Renal pelvis (tissue), 12 donors: Measurements from ENCODE around the gene DEPDC5. TPM values are rescaled to one million over a fixed set of nuclear protein-coding genes. Genes with fewer than 3 reads are reported as not detected.
A peak's percentile ranks its signal among the peaks of the same experiment; 100 is the strongest.
"Not testable (repeated sequence)": the region's sequence is repeated elsewhere in the genome, so short reads cannot be mapped to it uniquely, and the experiment has no call there.

Experiments
- DNase-seq: peaks from one replicate; pipeline ENCODE4 v3.0.0-alpha.2; 2013
- long read RNA-seq, 16 experiments: transcript quantifications; one replicate each; lab custom pipeline, GENCODE V29; 2026
- polyA plus RNA-seq, 3 donors: library from polyadenylated mRNA; unstranded; fragments of 120-200 nt; gene quantifications; one replicate each; pipeline ENCODE4 v1.2.1, GENCODE V29; 2013; ENCODE audit not compliant: insufficient read length in 3 of 3

DEPDC5 gene
- 10 to 100 TPM; 14.2 to 18.3 (median 18.2) TPM for polyA plus RNA-seq
- long read RNA-seq, donor 1, result 0 reads
- long read RNA-seq, donor 2, result 0 reads
- long read RNA-seq, donor 3, result 0 reads
- long read RNA-seq, donor 4, result 0 reads
- long read RNA-seq, donor 5, result 0 reads
- long read RNA-seq, donor 6, result 0 reads
- long read RNA-seq, donor 7, result 0 reads
- long read RNA-seq, donor 8, result 0 reads
- long read RNA-seq, donor 9, result 0 reads
- long read RNA-seq, donor 10, partial matches to known transcripts, result 0 of 1 reads
- long read RNA-seq, donor 10, other reads (novel, unspliced or antisense), result 0 of 1 reads
- long read RNA-seq, donor 11, result 0 reads
- long read RNA-seq, donor 12, full-length matches to known transcripts, result 2 of 2 reads
- long read RNA-seq, donor 12, partial matches to known transcripts, result 0 of 2 reads
- long read RNA-seq, donor 12, other reads (novel, unspliced or antisense), result 0 of 2 reads
- long read RNA-seq, donor 13, partial matches to known transcripts, result 0 of 3 reads
- long read RNA-seq, donor 13, other reads (novel, unspliced or antisense), result 0 of 3 reads
- long read RNA-seq, donor 14, result 0 reads
- long read RNA-seq, donor 15, partial matches to known transcripts, result 0 of 1 reads
- long read RNA-seq, donor 15, other reads (novel, unspliced or antisense), result 0 of 1 reads
- long read RNA-seq, donor 16, result 0 reads

- peak; percentile 97 for DNase-seq
Measured at GRCh38 chr22:31753634-31754501, at the start of gene DEPDC5. DEPDC5 (plus strand) TSS chr22:31754019; CDS start chr22:31754922, 903 bp downstream.

DNA sequence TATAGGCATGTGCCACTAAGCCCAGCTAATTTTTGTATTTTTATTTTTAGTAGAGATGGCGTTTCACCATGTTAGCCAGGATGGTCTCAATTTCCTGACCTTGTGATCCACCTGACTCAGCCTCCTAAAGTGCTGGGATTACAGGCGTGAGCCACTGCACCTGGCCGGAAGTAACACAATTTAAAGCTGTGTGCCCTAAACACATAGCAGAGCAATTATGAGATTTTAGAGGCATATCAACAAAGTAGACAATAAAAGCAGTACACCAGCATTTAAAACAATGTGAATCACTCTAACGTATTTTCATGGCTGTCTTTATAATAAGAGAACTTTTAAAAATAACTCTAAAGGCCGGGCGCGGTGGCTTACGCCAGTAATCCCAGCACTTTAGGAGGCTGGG, 46.3 kb upstream of the DEPDC5 start:
- DNase-seq, result no peak

GRCh38 chr22:31711226-31711625, 42.6 kb upstream of the DEPDC5 start:
- DNase-seq, result not testable (repeated sequence)

DNA sequence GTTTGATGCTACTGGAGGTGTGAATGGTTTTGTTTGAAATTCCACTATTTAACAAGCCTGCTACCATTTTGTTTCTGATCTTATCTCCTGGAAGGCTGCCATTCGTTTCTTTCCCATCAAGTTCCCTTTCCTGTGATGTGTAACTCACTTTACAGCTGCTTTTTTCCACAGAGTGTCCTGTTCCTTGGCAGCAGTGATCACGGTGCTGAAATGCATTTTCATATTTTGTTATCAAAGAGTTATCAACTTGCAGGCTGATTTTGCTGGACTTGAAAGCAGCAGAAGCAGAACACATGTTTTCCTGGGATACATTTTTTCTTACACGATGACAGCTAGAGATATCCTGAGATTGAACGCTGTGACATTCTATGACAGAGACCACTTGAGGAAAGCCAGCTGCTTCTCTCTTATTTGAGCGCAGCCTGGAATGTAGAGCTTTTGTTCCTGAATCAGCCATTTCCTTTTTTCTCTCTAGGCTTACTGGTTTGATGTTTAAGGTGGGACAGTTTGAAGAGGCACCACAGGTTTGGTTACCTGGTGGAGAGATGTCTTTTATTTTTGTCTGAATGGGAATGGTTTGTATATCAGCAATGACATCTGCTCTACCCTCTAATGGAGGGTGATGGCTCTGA, 38.6 kb upstream of the DEPDC5 start:
- DNase-seq, result no peak

DNA sequence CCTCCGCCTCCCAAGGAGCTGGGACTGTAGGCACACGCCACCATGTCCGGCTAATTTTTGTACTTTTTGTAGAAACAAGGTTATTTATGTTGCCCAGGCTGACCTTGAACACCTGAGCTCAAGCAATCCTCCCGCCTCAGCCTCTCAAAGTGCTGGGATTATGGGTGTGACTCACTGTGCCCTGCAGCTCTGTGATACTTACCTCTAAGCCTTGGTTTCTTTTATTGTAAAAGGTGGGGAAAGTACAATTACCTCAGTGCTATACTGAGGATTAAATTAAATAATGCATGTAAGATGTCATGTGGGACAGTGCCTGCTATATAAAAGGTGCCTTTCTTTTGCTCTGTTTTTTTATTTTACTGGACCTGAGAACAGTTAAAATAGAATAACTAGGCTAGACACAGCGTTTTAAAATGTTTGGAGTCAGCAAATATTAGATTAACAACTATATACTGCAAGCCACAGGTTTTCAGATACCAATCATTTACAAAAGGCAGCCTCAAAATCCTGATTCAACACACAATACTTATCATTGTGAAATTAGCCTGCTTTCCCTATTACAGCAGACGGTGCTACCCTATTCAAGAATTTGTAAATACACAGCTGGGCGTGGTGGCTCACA, 33.9 kb upstream of the DEPDC5 start:
- DNase-seq, result no peak

- DNase-seq, result no peak
Measured at GRCh38 chr22:31723723-31724122, 30.1 kb upstream of the DEPDC5 start.

DNA sequence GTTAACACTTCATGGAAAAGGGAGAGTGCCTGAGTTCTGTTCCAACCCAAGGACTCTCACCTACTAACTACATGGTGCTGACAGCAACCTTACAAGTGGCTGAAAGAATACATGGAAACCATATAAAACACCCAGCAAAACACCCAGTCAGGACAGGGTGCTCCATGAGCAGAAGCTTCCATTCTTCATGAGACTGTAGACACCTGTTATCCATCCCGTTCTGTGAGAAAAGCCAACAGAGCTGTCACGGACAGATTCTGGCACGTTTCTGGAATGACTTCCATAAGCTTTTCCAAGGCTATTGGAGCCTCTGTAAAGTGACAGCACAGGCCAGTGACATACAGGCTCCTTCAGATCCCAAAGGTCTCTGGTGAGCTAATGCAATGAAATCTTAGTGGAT, 27.1 kb upstream of the DEPDC5 start:
- DNase-seq, result no peak

- DNase-seq, result no peak
Measured at GRCh38 chr22:31728857-31729256, 25.0 kb upstream of the DEPDC5 start.

DNA sequence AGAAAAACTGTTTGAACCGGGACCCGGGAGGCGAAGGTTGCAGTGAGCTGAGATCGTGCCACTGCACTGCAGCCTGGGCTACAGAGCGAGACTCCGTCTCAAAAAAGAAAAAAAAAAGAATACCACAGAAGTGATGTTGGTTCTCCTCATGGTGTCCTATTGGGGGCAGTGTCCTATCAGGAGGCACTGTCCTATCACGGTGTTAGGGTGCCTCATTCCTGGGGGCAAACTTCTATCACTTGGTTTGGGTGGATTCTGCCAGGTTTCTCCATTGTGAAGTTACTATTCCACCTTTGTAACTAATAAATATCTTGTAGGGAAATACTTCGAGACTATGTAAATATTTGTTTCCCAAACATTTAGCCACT, 23.5 kb upstream of the DEPDC5 start:
- DNase-seq, result no peak

- no peak for DNase-seq
Measured at GRCh38 chr22:31732089-31732829, 21.6 kb upstream of the DEPDC5 start.

GRCh38 chr22:31733580-31734079, 20.2 kb upstream of the DEPDC5 start:
- no peak for DNase-seq

GRCh38 chr22:31734512-31734911, 19.3 kb upstream of the DEPDC5 start:
- DNase-seq, result no peak

DNA sequence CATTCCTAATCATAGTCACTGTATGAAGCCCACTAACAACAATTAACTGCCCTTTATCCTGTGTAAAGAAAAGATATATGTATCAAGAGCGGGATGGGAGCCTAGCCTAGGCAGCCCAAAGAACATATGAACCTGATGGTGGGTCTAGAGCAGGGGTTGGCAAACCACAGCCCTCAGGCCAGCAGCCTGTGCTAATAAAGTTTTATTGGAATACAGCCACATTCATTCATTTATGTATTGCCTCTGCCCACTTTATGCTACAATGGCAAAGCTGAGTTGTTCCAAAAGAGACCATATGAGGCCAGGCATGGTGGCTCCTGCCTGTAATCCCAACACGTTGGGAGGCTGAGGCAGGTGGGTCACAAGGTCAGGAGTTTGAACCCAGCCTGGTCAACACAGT, 17.4 kb upstream of the DEPDC5 start:
- no peak for DNase-seq

DNA sequence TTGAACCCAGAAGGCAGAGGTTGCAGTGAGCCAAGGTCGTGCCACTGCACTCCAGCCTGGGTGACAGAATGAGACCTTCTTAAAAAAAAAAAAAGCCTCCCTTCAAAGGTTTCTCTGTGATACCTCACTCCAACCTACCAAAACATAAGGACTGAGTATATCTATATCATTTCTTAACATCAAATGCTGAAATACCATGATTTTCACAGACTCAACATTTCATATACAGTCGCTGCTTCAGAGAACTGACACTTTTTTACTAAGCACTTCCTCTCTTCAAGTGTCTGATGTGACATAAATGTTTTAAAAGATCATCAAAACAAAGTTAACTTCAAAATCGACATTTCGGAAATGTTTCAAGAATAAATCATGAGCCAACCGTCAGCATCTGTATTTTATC, 15.9 kb upstream of the DEPDC5 start:
- no peak for DNase-seq

GRCh38 chr22:31738566-31738965, 15.3 kb upstream of the DEPDC5 start:
- no peak for DNase-seq

- no peak for DNase-seq
Measured at GRCh38 chr22:31739795-31740201, 14.0 kb upstream of the DEPDC5 start.

- DNase-seq, result not testable (repeated sequence)
Measured at GRCh38 chr22:31740314-31740713, 13.5 kb upstream of the DEPDC5 start.

DNA sequence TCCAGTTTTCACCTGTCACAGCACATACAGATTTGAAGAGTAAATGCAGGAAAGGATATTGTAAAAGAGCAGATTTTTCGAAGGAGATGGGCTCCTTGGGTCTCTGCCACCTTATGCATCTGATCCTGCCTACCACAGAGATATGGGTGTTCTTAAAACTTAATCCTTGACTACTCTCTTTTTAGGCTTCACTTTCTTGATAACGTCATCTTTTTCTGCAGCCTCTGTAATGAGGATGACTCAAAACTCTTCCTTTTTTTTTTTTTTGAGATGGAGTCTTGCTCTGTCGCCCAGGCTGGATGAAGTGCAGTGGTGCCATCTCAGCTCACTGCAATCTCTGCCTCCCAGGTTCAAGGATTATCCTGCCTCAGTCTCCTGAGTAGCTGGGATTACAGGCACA, 11.7 kb upstream of the DEPDC5 start:
- DNase-seq, result no peak

DNA sequence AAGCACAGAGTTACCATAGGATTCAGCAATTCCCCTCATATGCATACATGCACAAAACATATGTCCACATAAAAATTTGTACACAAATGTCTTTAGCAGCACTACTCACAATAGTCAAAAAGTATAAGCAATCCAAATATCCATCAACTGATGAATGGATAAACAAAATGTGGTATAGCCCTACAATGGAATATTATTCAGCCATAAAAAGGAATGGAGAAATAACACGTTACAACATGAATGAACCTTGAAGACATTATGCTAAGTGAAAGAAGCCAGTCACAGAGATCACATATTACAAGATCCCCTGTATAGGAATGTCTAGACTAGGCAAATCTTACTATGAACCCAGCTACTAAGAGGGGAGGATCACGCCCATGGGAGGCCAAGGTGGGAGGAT, 11.1 kb upstream of the DEPDC5 start:
- no peak for DNase-seq

- DNase-seq, result no peak
Measured at GRCh38 chr22:31743871-31744270, 9.9 kb upstream of the DEPDC5 start.

DNA sequence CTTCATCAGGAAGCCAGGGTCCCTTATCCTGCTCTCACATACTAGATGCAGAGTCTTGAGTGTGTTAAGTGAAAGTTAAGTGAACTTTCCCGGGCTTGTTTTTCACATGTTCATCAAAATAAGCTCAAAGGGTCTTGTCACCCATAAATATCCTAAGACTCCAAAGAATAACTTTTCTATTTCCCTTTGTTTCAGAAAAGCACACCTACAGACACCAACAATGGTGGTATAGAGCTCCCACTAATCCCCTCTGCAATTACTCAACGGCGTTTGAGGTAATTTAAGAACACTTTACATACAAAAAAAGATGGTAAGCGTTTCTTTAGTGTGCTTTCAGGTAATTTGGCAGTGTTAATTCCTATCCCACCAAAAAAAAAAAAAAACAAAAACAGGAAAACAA, 6.4 kb upstream of the DEPDC5 start:
- DNase-seq, result no peak
